Stimulated activated CD8-positive, alpha-beta memory T cell treated with anti-CD3 and anti-CD28 coated beads, Interleukin-7, amount 100 ng/mL, for 48 hours (primary cell): ENCODE measurements around the gene ELOVL5.
A peak's percentile ranks its signal among the peaks of the same experiment; 100 is the strongest.

ENCODE experiments used
- DNase-seq, 2 donors: peaks; one replicate each; pipeline ENCODE4 v3.0.0-alpha.2; 2020; ENCODE audit warnings: low read depth in 1 of 2; ENCODE audit errors: extremely low read depth in 1 of 2

The ELOVL5 gene

DNA sequence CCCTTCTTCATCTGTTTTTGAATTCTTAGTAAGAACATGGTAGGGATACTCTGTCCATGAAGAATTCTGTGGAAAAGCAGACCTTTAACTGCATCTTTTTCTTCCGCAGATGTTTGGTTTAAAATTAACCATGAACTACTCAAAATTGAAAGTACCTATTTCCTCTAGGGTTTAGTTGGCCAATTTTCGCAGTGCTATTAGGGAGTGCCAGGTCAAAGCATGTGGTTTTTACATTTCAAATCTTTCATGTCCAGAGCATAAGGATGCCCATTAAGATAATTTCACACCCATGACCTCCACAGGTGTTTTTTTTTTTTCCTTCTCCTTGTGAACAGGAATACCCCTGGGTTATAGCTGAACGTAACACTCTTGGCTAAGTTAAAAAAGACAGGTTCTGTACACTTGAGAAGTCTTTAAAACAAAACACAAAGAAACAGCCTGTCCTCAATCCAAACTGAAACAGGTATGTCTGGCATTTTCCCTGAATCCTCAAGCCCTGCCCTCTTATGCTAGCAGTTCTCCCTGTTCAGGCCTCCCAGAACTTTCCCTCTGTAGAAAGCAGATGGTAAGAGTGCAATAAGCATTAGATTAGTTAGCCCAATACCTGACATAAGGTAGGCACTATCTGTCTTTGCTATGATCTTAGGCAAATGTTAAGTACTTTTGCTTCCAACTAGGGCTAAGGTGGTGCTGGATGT, 67.1 kb downstream of the ELOVL5 start:
- no peak for DNase-seq

DNA sequence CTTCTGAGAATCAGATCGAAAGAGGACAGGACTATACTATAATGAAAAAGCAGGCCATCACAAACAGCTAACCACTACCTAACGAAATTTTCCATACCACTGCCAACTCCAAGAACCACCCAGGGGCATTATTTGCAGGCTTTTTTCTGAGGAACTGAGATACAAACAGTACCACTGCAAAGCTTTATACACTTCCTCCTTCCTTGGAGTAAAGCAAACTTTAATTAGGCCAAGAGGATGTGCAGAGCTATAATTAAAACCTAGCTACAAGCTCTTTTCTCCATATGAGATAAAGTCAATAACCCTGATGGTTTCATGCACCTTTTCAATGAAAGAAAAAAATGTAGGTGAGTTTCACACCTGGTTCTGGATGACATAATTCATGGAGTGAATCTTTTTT, 68.5 kb downstream of the ELOVL5 start:
- DNase-seq = no peak

DNA sequence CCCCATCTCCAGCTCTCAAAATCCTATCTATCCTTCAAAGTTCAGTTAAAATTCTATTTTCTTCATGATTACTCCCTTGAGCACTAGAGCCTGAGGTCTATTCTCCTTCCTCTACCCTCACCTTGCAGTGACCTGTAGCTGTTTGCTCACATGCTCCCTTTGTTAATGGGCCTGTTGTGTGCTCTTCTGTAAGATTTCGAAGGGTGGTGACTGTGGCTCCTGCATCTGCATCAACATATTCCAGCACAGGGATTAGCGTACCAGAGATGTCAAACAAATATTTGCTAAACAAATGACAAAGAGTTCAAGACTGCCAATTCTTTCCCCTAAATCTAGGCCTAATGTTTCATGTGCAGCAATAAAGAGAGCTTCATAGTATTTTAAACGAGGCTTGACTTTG, 69.5 kb downstream of the ELOVL5 start:
- no peak for DNase-seq

DNA sequence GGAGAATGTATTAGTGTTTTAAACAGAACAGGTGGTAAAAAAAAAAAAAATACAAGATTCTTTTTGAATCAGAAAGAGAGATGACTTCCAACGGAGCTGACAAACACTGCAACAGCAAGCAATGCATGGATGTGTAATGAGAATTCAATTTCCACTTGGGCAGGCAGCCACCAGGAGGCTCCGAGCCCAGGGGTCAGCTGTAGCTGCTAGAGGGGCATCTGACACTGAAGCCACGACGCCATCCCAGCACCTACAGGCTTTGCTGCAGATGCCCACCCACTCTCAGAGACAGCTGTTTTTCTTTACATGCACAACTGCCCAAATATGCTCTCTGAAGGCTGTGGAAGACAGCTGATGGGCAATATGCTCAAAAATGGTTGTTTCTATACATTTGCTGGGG, 75.4 kb downstream of the ELOVL5 start:
- no peak for DNase-seq

DNA sequence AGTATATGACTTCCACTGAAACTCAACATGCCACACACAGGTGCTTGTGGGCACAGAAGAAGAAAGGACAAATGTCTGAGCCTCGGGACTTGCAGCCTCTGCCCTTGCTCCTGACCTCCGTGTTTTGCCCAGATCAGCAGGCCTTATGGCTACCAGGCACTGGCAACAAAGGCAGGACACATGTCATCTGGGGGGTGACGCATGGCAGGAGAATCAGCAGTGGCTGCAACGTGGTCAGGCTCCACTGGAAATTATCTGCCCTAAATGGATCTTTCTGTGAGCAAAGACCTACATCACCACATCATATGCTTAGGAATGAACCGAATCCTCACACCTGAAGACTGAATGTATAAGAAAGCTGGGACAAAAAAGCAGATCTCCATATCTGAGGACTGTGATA, 78.9 kb downstream of the ELOVL5 start:
- DNase-seq = no peak

DNA sequence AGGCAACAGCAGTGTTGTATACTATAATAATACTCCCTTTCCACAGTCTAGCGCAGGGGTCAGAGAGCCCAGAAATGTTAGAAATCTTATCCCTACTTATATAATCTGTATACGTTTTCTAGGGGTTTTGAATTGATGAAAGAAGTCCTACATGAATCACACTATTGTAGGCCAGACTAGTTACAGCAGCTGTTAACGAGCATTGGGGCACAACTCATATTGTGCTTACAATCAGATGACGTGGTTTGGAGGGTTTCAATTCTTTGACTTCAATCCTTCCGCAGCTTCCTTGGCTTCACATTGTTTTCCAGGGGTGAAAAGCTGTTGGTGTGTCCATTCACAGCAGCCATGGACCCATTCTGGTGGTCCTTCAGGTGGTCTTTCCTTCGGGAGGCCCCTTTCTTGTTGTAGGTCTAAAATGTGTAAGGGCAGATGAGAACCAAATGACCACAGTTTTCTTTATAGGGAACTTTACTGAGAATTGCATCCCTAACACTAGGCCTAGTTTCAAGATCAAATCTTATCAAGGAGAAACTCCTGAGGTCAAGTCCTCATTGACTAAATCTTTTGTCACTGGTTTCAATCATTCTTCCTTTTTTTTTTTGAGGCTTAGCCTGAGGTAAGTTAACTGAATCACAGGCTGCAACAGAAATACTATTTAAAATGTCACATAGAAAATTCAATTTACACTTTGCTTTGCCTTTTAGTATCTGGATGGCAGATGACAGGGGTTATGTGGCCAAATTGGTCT, 79.7 kb downstream of the ELOVL5 start:
- DNase-seq = peak in 1 of 2 donors; percentile 5

DNA sequence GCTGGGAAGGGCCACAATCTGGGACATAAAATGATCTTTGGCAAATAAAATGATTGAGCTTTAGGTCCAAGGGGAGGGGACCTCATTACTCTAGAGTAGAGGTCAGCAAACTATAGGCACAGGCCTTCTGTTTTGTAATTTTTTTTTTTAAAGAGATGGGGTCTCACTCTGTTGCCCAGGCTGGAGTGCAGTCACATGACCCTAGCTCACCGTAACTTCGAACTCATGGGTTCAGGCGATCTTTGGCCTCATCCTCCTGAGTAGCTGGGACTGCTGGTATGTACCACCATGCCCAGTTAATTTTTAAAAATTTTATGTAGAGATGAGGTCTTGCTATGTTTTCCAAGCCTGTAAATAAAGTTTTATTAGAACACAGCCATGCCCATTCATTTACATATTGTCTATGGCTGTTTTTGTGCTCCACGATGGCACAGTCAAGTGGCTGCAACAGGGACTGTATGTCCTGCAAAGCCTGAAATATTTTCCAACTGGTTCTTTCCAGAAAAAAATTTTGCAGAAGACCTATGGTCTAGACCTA, 82.1 kb downstream of the ELOVL5 start:
- DNase-seq = no peak

DNA sequence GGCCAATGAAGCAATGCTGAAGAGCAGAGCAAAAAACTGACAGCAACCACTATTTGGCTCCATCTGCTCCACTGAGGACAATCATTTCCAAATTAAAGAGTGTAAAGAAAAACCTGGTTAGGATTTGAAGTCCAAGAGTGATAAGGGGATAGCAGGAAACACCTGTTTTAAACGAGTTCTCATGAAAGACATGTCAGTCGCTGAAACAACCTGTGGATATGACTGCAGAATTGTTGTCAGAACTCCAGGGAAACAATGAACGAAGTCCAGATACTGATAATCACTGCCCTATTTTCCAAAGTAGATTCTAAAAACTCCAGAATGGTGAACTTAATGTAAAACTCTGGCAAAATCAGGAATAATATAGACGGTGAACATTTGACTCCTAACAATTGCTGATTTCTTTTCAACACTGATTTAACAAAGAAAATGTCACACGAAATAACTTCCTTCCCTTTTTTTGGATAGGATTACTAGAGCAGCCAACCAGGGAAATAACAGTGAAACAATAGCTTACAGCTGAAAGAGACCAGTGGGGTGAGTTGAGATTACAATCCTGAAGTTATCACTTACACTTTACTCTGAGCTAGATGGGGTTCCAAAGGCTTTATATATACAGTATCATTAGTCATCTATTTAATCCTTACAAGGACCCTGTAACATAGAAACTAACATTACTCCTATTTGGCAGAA, 83.7 kb downstream of the ELOVL5 start:
- no peak for DNase-seq

DNA sequence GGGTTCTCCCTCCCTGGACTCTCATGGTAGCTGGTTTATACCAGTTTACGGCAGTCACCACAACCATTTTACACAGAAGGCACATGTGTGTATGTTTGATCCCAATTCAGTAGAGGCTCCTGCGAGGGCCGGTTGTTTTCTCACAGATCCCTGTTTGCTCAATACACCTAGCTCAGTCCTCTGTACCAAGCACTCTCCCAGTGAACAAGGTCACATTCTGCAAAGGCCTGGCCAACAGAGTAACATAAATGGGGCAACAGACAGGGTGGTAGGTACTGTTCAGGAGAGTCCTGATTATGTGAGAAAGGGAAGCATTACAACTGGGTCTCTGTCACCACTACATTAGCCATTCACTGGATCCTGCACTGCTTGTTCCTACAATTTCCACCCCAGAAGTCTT, 84.4 kb downstream of the ELOVL5 start:
- DNase-seq = no peak

DNA sequence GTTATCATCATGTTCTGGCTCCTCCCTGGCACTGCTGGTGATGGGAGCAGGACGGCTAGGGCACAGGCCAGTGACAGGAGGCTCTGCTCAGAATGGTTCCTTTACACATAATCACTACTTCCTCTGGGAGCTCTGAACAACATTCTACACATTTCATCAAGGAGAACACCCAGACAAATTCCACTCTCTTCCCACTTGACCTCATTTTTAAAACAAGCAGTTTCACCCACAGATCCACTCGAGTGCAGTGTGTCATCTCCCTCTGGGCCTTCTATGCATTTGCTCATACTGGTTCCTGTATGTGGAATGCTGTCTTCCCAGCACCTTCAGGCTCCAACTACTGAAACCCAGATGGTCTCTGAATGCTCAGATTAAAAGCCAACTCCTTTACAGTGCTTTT, 84.8 kb downstream of the ELOVL5 start:
- DNase-seq = no peak

DNA sequence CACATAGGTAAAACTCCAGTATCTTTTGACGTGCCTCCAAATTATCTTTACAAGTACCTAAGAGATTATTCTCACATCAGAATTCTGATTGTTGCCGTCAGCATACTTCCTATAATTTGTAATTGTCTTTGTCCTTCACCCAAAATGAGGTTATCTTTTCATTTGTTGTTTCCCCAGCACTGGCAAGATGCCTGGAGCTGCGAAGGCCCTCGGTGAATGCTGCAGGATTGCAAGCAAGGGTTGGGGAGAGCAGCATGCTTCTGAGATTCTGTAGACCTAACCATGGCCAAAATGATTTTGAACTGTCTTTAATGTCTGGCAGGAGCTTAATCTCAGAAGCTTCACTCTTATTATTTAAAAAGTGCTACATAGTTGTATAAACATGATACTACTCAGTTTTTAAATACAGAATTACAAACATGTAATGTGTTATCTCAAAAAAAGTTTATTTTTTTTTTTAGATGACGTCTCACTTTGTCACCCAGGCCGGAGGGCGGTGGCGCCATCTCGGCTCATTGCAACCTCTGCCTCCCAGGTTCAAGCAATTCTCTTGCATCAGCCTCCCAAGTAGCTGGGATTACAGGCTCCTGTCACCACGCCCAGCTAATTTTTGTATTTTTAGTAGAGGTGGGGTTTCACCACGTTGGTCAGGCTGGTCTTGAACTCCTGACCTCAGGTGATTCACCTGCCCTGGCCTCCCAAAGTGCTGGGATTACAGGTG, 88.7 kb downstream of the ELOVL5 start:
- DNase-seq = no peak

DNA sequence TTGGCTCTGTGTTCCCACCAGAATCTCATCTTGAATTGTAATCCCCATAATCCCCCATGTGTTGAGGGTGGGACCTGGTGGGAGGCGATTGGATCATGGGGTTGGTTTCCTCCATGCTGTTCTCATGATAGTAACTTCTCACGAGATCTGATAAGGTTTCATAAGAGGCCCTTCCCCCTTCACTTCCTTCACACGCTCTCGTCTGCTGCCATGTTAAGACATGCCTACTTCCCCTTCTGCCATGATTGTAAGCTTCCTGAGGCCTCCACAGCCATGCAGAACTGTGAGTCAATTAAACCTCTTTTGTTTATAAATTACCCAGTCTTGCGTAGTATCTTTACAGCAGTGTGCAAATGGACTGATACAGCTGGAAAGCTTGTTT, 90.0 kb downstream of the ELOVL5 start:
- DNase-seq = no peak

DNA sequence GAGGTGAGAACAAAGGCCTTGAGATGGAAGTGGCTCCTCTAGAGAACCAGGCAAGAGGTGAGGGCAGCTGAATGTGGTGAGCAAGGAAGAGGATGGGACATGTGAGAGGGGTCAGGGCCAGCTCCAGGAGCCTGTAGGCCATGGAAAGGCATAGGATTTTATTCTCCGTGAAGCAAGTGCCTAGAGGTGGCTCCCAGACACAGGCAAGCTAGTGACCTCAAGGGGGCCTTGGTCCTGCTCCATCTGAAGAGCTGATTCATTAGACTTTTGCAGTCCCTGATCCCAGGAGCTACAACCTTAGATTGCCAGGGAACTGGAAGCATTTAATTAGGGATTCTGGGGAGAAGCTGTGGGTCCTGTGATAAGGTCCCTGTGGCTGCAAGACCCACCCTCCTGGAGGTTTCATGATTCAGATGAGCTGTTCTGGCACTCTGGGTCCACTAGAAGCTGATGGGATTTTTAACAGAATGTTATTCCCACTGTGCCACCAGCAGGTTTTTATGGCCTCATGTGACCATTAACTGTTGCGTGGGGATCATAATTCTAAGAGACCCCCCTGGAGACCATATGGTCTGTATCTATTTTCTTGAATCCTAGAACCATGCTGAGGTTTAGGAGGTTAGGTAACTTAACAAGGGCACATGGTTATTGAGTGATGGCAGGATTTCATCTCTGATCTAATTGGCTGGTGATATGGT, 90.5 kb downstream of the ELOVL5 start:
- DNase-seq = no peak

DNA sequence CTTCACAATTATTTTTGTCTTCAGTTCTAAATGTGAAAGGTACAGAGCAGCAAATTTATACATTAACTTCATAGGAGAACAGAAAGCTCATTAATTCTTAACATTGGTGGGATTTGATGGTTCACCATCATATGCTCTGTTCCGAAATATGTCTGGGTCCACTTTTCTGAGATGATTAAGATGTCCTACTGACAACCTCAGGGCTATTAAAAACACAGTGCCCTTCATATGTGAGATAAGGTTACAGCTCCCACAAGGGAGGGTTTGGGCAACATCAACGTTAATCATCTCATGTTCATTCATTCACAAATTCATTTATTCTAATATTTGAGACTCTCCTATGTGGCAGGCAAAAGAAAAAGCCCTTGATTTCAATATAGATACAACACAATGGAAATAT, 91.2 kb downstream of the ELOVL5 start:
- DNase-seq = no peak

DNA sequence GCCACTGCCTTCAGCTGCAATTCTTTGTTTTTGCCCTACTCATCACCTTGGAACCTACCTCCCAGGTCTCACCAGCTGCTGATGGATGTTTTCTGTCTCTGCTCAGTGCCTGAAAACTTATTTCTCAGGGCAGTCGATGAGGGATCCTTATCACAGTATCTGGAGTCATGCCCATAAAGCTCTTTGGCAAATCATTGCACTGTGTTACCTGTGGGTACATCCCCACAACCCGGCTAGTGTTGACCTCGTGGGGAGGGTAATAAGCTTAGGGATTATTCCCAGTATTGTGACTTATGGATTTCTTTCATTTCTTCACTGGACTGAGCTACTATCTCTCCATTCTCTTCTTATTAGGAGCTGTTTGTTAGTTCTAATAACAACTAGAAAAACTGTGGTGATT, 91.7 kb downstream of the ELOVL5 start:
- no peak for DNase-seq

DNA sequence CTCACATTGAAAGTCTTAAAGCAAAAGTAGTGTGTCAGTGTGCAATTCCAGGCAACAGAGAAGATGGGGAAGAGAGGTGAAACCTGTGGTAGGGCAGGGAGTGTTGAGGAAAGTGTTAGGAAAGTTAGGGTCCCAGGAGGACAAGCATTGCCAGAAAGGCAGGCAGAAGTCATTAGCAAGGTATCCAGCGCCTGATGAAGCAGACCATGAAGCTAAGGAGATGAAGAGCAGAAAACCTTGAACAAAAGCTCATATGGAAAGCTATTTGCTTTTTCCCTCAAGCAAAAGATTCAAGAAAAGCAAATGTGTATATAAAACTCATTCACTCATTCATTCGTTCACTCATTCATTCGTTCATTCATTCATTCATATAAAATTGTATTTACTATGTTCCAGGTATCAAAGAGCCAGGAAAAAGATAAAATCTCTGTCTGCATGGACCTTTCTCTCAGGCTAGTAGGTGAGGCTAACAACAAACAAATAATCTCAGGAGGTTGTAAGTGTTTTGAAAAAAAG, 96.5 kb downstream of the ELOVL5 start:
- no peak for DNase-seq

DNA sequence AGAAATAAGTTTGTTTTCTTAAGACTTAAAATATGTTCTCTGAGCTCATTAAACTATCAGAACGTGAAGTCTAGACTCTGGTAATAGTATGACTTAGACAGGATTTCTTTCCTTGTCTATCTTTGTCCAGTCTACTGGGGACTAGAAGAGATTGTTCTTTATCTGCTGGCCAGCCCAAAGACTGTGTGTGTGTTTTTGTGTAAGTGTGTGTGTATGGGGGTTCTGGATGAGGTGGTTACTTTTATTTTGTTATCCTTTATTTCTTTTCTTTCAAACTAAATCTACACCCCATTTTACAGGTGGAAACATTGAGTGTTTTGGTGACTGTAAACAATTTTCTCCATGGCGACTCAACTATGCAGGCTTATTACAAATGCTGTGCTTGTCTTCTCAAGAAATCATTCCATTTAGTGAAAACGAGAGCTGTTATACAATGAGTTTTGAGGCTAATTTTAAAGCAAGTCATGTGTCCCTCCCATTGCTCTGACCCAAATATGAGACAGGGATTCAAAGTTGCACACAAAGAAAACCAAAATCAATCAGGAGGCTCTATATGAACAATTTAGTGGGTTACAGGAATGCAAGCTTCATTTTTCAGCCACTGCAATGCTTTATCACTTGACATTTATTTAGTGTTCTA, 97.6 kb downstream of the ELOVL5 start:
- no peak for DNase-seq

DNA sequence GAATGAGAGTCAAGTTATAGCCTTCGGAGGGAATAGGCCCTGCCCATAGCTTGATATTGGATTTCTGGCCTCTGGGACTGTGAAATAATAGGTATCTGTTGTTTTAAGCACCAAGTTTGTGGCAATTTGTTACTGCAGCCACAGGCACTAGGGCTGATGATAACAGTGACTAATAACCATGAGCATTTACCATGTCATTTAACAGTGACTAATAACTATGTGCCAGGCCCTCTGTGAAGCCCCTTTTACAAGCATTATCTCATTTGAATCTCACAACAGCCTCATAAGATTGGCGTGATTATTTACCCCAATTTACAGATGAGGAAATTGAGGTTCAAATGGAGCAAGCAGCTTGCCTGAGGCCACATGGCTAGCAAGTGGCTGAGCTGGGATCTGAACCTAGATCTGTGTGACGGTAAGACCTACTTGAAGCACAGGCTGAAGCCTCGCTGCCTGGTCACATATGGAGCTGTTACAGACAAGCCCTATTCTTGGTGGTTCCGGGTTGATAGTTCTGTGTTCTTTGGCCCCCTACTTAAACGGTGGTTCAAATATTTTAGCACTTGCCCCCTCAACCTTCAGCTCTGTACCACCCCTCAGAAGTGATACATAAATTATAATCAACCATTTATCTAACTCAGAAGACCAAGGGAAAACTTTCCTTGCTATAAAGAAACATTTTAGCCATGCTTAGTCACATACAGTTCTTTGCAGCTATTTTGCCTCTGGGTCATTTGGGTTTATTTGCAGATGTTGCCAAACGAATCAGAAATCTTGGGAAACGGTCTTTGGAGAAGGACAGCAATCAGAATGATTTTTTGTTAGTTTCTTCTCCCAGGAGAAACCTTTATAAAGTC, 98.3 kb downstream of the ELOVL5 start:
- no peak for DNase-seq

DNA sequence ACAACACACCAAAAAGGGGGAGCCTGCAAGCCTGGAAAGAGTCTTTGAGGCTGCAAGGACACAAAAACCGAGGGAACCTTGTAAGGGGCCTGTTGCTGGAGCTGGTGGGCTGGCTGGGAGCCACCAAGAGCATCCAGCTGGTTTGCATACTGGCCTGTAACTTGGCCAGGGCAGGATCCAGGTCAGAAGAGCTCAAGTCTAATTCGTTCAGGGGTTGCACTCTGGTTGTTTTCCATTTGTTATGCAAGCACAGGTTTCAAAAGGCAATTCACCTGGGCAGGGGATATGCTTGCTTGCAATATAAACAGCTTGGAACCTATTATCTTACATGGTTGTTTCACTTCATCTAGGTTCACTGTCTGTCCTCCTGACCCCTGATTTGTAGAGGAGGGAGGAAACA, 101.8 kb downstream of the ELOVL5 start:
- DNase-seq = no peak
